Measurements from ENCODE around the gene IFT20. TPM values are rescaled to one million over a fixed set of nuclear protein-coding genes. Genes with fewer than 3 reads are reported as not detected.
"Not testable (repeated sequence)": the region's sequence is repeated elsewhere in the genome, so short reads cannot be mapped to it uniquely, and the experiment has no call there.

IFT20 gene
- total RNA-seq, 1 donor from 2014 or later, result 23.6 TPM

- intact Hi-C loops (cut with micrococcal nuclease), result loop anchor here (1.0 to 5.0 kb wide), 5 partner anchors 91 to 509 kb away; partner anchors contain the start of genes LYRM9 and UNC119
Observed at GRCh38 chr17:28317966-28318758, 17.1 kb downstream of the IFT20 start.

GRCh38 chr17:28317099-28317965 is 17.9 kb downstream of the IFT20 start:
- intact Hi-C loops (cut with micrococcal nuclease), result loop anchor here (5.0 kb wide), 1 partner anchor 235 kb away; the partner anchor contains the start of gene UNC119

GRCh38 chr17:28315846-28316705 is 19.2 kb downstream of the IFT20 start:
- intact Hi-C loops (cut with micrococcal nuclease), result loop anchor here (5.0 kb wide), 1 partner anchor 236 kb away; the partner anchor contains the start of gene UNC119

- intact Hi-C loops (cut with micrococcal nuclease), result no loop called here
Observed at GRCh38 chr17:28313841-28314240, 21.4 kb downstream of the IFT20 start.

GRCh38 chr17:28306954-28307401 is 28.3 kb downstream of the IFT20 start:
- intact Hi-C loops (cut with micrococcal nuclease), result no loop called here

GRCh38 chr17:28298449-28298848 is 36.8 kb downstream of the IFT20 start:
- intact Hi-C loops (cut with micrococcal nuclease), result no loop called here

GRCh38 chr17:28295677-28296578 is 39.3 kb downstream of the IFT20 start:
- intact Hi-C loops (cut with micrococcal nuclease), result no loop called here

GRCh38 chr17:28293994-28294393 is 41.3 kb downstream of the IFT20 start:
- intact Hi-C loops (cut with micrococcal nuclease), result no loop called here

GRCh38 chr17:28292878-28293277 is 42.4 kb downstream of the IFT20 start:
- intact Hi-C loops (cut with micrococcal nuclease), result not testable (repeated sequence)

- intact Hi-C loops (cut with micrococcal nuclease), result no loop called here
Observed at GRCh38 chr17:28291780-28292330, 43.4 kb downstream of the IFT20 start.

- intact Hi-C loops (cut with micrococcal nuclease), result no loop called here
Observed at GRCh38 chr17:28290703-28291102, 44.6 kb downstream of the IFT20 start.

- intact Hi-C loops (cut with micrococcal nuclease), result no loop called here
Observed at GRCh38 chr17:28285965-28286364, 49.3 kb downstream of the IFT20 start.

GRCh38 chr17:28282596-28282995 is 52.7 kb downstream of the IFT20 start:
- intact Hi-C loops (cut with micrococcal nuclease), result no loop called here

GRCh38 chr17:28280826-28281225 is 54.4 kb downstream of the IFT20 start:
- intact Hi-C loops (cut with micrococcal nuclease), result no loop called here

- intact Hi-C loops (cut with micrococcal nuclease), result loop anchor here (2.0 to 5.0 kb wide), 2 partner anchors 47 to 55 kb away; partner anchors contain the start of genes IFT20 and TNFAIP1
Observed at GRCh38 chr17:28279411-28279810, 55.9 kb downstream of the IFT20 start.
